HS-5 (cell line): ENCODE data around the gene BAAT.
A peak's percentile ranks its signal among the peaks of the same experiment; 100 is the strongest.

Experiments used
- DNase-seq: peaks from one replicate; pipeline ENCODE4 v3.0.0-alpha.2; 2012; ENCODE audit warnings: low read depth

The BAAT gene

GRCh38 chr9:101398068-101398929 is 13.5 kb upstream of the BAAT start, which contains the start of the genes MRPL50 and ZNF189:
MRPL50 (minus strand) TSS chr9:101398618; CDS start chr9:101398592, 26 bp downstream.
ZNF189 (plus strand) TSS chr9:101398851; CDS start chr9:101399157, 306 bp downstream.
- DNase-seq = peak; percentile 95

GRCh38 chr9:101397746-101398067 is 12.9 kb upstream of the BAAT start:
- DNase-seq = no peak

- DNase-seq = no peak
These were observed 9.9 kb upstream of the BAAT start for GRCh38 chr9:101394687-101395086.

- no peak for DNase-seq
These were observed 8.3 kb upstream of the BAAT start for GRCh38 chr9:101393135-101393534.

- no peak for DNase-seq
These were observed 3.7 kb upstream of the BAAT start for GRCh38 chr9:101388507-101388993.

- no peak for DNase-seq
These were observed 3.2 kb upstream of the BAAT start for GRCh38 chr9:101387871-101388506.

- DNase-seq = no peak
These were observed 1.4 kb downstream of the BAAT start for GRCh38 chr9:101383361-101383760.

- no peak for DNase-seq
These were observed 2.9 kb downstream of the BAAT start for GRCh38 chr9:101381833-101382342.

GRCh38 chr9:101381118-101381517 is 3.7 kb downstream of the BAAT start:
- no peak for DNase-seq

GRCh38 chr9:101380295-101380694 is 4.5 kb downstream of the BAAT start:
- DNase-seq = no peak

- DNase-seq = peak; percentile 68
These were observed 8.5 kb downstream of the BAAT start for GRCh38 chr9:101376111-101376848.

GRCh38 chr9:101375546-101375945 is 9.3 kb downstream of the BAAT start:
- no peak for DNase-seq

- no peak for DNase-seq
These were observed 12.3 kb downstream of the BAAT start for GRCh38 chr9:101372327-101373118.

GRCh38 chr9:101371813-101372212 is 13.0 kb downstream of the BAAT start:
- DNase-seq = no peak

- no peak for DNase-seq
These were observed 14.8 kb downstream of the BAAT start for GRCh38 chr9:101369884-101370531.

- DNase-seq = no peak
These were observed 15.5 kb downstream of the BAAT start for GRCh38 chr9:101369286-101369685.

- DNase-seq = no peak
These were observed 17.5 kb downstream of the BAAT start for GRCh38 chr9:101367323-101367722.

GRCh38 chr9:101366038-101366756 is 18.6 kb downstream of the BAAT start:
- no peak for DNase-seq

GRCh38 chr9:101365181-101365580 is 19.6 kb downstream of the BAAT start:
- DNase-seq = no peak

- DNase-seq = no peak
These were observed 22.4 kb downstream of the BAAT start for GRCh38 chr9:101362450-101362849.
